HG03354 (cell line): Measurements from ENCODE around the gene TRIM23.
"Not testable (repeated sequence)": the region's sequence is repeated elsewhere in the genome, so short reads cannot be mapped to it uniquely, and the experiment has no call there.

Experiments used
- ATAC-seq: cut with Tn5 transposase; IDR thresholded peaks from one replicate; pipeline ENCODE4 v1.9.1; 2021; ENCODE audit warnings: mild to moderate bottlenecking; ENCODE audit not compliant: unreplicated experiment, poor library complexity, severe bottlenecking

Gene TRIM23

DNA sequence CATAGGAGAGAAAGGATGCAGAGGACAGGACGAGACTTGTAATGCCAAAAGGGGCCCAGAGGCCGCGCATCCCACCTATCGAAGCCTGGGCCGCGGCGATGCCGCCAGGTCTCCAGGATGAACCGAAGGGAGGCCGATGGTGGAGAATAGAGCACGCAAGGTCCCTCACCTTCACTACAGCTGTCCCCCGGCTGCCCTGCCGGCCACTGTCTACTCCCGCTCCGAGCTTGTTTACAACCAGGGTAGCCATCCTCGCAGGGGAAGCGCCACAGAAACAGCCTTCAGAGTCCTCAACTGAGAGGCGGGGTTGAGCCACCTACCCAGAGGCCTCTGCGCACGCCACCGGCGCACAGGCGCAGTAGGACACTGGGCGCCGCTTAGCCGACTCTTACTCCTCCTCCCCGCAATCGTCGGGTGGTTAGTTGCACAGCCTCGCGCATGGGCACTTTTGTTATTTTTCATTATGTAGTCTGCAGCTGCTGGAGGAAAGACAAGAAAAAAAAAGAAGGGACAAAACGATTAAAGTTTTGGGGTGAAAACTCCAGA lies at the start of gene TRIM23:
Gene TRIM23, minus strand, starts transcription at position 309 of the 546 bp plus-strand sequence. Its CDS starts 59 bp downstream, at position 250.
- peak; percentile 95 for ATAC-seq

- ATAC-seq, result no peak
Measured at GRCh38 chr5:65672796-65673195, 48.7 kb upstream of the TRIM23 start.

DNA sequence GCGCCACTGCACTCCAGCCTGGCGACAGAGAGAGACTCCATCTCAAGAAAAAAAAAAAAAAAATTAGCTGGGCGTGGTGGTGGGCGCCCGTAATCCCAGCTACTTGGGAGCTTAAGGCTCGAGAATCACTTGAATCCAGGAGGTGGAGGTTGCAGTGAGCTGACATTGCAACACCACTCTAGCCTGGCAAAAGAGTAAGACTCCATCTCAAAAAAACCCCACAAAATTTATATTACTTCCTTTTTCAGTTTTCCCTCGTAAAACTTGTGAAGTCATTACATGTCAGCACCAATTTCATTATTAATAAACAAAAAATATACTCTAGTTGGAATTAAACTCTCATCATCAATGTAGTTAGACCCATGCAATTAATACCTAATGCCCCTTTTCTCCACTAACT lies 44.6 kb upstream of the TRIM23 start:
- ATAC-seq, result no peak

GRCh38 chr5:65663804-65664521 lies 39.8 kb upstream of the TRIM23 start:
- no peak for ATAC-seq

- ATAC-seq, result no peak
Measured at GRCh38 chr5:65654713-65655112, 30.6 kb upstream of the TRIM23 start.

DNA sequence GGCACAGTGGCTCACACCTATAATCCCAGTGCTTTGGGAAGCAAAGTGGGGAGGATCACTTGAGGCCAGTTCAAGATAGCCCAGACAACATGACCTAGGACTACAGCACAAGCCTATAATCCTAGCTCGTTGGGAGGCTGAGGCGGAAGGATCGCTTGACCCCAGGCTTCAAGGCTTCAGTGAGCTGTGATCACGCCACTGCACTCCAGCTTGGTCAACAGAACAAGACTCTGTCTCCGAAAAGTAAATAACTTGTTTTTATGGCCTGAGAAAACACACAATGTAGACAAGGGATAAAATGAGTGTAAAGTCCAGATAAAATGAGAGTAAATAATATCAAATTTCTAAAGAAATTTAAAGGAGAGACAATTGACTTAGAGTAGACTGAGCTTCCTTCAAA lies 27.0 kb upstream of the TRIM23 start:
- no peak for ATAC-seq

GRCh38 chr5:65647941-65648340 lies 23.8 kb upstream of the TRIM23 start:
- ATAC-seq, result no peak

DNA sequence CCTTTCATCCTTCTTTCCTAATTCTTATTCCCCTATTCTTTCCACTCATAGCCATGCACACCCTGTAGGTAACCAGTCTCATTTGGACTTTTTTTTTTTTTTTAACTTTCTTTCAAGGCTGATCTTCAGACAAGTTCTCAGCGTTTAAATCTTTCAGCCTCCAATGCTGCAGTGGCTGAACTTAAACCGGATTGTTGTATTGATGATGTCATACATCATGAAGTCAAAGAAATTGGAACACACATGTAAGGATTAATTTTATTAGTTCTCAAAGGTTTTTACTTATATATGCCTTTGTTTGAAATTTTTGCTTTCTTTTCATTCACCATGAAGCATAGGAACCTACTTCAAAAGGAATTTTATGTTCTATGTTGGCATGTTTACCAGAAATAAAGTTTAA lies 22.8 kb upstream of the TRIM23 start:
- ATAC-seq, result no peak

DNA sequence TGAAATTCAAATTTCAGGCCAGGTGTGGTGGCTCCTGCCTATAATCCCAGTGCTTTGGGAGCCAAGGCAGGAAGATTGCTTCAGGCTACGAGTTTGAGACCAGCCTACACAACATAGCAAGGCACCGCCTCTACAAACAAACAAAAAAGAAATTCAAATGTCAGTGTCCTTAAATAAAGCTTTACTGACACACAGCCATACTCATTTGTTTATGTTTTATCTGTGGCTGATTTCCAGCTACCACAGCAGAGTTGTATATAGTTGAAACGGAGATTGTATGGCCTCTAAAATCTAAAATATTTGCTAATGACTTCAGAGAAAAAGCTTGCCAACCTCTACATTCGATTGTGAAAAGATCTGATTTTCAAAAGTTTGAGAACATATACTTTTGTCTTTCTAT lies 16.1 kb upstream of the TRIM23 start:
- ATAC-seq, result no peak

- ATAC-seq, result no peak
Measured at GRCh38 chr5:65630981-65631380, 6.8 kb upstream of the TRIM23 start.

GRCh38 chr5:65625743-65626142 lies 1.6 kb upstream of the TRIM23 start:
- ATAC-seq, result no peak

- peak; percentile 84 for ATAC-seq
Measured at GRCh38 chr5:65624571-65625555, 730 bp upstream of the TRIM23 start, which contains the start of the genes SHLD3 and TRAPPC13. SHLD3 (plus strand) TSS chr5:65625027; CDS start chr5:65629588, 4,561 bp downstream. TRAPPC13 (plus strand) TSS chr5:65625027; CDS start chr5:65625061, 34 bp downstream.

DNA sequence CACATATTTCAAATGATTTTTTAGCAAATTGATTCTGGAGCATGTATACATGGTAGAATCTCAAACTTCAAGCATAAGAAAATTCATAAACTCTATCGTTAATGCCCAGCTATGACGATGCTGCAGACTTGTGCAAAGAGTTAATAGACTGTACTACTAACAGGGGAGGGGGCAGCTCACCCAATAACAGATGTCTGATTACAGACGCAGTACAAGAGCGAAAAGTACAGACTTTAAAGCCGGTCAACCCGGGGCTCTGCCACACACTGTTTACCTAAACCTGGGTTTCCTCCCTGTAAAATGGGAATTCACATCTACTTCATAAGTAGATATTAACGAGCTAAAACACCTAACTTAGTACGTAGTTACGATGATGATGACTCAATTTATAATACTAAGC lies 651 bp downstream of the TRIM23 start:
- ATAC-seq, result no peak

DNA sequence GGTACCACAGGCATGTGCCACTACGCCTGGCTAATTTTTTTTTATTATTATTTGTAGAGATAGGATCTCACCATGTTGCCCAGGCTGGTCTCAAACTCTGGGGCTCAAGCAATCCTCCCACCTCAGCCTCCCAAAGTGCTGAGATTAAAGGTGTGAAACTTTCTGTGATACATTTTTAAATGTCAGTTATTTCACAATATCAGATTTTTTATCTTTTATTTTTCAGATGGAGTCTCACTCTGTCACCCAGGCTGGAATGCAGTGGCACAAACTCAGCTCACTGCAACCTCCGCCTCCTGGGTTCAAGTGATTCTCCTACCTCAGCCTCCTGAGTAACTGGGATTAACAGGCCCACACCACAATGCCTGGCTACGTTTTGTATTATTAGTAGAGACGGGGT lies 2.2 kb downstream of the TRIM23 start:
- not testable (repeated sequence) for ATAC-seq

GRCh38 chr5:65620021-65620420 lies 4.1 kb downstream of the TRIM23 start:
- no peak for ATAC-seq

DNA sequence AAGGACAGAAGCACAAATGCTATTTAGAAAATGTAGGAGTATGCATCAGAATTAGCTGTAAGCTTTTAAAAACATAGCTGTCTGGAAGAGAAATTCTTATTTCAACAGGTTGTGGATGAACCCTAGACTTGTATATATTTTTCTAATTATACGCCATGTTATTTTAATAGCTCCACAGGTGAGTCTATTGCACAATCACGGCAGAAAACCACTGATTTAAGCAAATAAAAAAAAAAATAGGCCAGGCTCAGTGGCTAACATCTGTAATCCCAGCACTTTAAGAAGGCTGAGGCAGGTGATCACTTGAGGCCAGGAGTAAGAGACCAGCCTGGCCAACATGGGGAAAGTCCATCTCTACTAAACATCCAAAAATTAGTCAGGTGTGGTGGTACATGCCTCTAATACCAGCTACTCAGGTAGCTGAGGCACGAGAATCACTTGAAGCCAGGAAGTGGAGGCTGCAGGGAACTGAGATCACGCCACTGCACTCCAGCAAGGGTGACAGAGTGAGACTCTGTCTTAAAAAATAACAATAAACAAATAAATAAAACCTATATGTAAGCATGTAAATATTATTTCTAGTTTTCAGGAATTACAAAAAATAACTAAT lies 11.7 kb downstream of the TRIM23 start:
- ATAC-seq, result no peak

DNA sequence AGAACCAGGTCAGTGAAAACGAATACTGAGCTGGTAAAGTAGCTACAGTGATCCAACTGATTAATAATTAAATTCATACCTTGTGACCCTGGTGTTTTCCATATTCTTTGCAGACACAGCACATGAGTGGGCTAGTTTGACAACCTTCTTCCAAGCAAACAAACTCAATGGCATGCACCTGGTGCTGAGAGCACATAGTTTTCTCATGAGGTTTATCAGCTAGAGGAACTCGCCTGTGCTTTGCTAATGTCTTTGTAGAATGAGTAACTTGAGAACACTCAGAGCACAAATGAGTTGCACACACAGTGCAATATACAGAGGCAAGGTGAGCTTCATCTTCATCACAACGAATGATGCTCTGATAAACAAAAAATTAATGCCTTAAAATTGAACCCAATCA lies 12.6 kb downstream of the TRIM23 start:
- no peak for ATAC-seq

GRCh38 chr5:65601761-65602160 lies 22.4 kb downstream of the TRIM23 start:
- not testable (repeated sequence) for ATAC-seq

- no peak for ATAC-seq
Measured at GRCh38 chr5:65588694-65589093, 35.4 kb downstream of the TRIM23 start.

GRCh38 chr5:65577141-65577540 lies 47.0 kb downstream of the TRIM23 start:
- ATAC-seq, result no peak
